ENCODE measurements around the gene PSMD12. TPM values are rescaled to one million over a fixed set of nuclear protein-coding genes. Genes with fewer than 3 reads are reported as not detected.
"Not testable (repeated sequence)": the region's sequence is repeated elsewhere in the genome, so short reads cannot be mapped to it uniquely, and the experiment has no call there.

PSMD12 gene
- total RNA-seq, 2 experiments from 2014 or later, result 15.0 to 62.8 TPM

DNA sequence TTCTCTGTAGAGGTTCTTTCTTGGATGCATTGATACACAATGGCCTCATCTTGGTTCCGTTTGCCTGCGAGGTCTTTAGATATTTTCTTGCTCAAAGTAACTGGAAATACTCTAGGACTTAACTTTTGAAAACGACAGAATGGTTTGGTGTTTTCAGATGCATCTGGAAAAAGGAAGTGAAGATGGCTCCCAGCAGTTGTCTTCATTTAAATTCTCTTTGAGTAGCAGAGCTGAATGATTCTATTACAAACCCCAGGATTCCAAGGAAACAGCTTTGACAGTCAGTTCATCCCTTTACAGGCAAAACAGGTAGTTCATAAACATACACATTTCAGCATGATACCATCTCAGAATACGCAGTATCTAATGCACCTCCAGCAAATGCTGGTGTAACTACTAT, 54.8 kb downstream of the PSMD12 start:
- TF ChIP-seq, protein P1, sequence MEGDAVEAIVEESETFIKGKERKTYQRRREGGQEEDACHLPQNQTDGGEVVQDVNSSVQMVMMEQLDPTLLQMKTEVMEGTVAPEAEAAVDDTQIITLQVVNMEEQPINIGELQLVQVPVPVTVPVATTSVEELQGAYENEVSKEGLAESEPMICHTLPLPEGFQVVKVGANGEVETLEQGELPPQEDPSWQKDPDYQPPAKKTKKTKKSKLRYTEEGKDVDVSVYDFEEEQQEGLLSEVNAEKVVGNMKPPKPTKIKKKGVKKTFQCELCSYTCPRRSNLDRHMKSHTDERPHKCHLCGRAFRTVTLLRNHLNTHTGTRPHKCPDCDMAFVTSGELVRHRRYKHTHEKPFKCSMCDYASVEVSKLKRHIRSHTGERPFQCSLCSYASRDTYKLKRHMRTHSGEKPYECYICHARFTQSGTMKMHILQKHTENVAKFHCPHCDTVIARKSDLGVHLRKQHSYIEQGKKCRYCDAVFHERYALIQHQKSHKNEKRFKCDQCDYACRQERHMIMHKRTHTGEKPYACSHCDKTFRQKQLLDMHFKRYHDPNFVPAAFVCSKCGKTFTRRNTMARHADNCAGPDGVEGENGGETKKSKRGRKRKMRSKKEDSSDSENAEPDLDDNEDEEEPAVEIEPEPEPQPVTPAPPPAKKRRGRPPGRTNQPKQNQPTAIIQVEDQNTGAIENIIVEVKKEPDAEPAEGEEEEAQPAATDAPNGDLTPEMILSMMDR (conservative IDR thresholded peaks at IDR 0.05; ENCODE audit: low read length), result no peak
- no peak for TF ChIP-seq EZH2phosphoT487 (IDR thresholded peaks at IDR 0.05; ENCODE audit: borderline replicate concordance, low read depth, low read length)
- H3K9me3 ChIP-seq (ENCODE audit: low read length), result no peaks in the 10 kb centered on the region
- no peak overlapping the region for H3K4me3 ChIP-seq (ENCODE audit: low read depth, low read length, poor library complexity, severe bottlenecking)
- H4K20me1 ChIP-seq (ENCODE audit: insufficient read depth, low read length), result no peaks in the 10 kb centered on the region
- no TSS peak for BruUV-seq (replicated peaks)
- H3K79me2 ChIP-seq (ENCODE audit: insufficient read depth, low read depth, low read length), result no peaks in the 10 kb centered on the region
- 0 out of 2 replicates have a peak overlapping the region, but pooled peaks have one; percentile 12 for H2AFZ ChIP-seq (ENCODE audit: low read length)
- ChIA-PET POLR2A (interaction anchor here (0.6 kb wide), 1 partner anchor 766 kb away, joined by 4 read pairs; no protein-coding TSS in a partner anchor), CTCF (ENCODE audit: unreplicated experiment) (no interaction called here)
- H3K9me2 ChIP-seq (ENCODE audit: insufficient read depth, low read length), result no peaks in the 10 kb centered on the region
- H3K4me2 ChIP-seq (ENCODE audit: low read length), result no peak overlapping the region
- no peaks in the 10 kb centered on the region for H3K36me3 ChIP-seq (ENCODE audit: insufficient read depth, low read length)
- H3K27ac ChIP-seq (ENCODE audit: low read depth, low read length, poor library complexity, severe bottlenecking), result no peak overlapping the region
- intact Hi-C loops (cut with micrococcal nuclease; ENCODE audit: unreplicated experiment), result no loop called here
- DNase-seq (ENCODE audit: low spot score), result no peak
- H3K4me1 ChIP-seq (ENCODE audit: insufficient read depth, low read length, poor library complexity, severe bottlenecking), result peaks cover 12% of the 10 kb centered on the region

DNA sequence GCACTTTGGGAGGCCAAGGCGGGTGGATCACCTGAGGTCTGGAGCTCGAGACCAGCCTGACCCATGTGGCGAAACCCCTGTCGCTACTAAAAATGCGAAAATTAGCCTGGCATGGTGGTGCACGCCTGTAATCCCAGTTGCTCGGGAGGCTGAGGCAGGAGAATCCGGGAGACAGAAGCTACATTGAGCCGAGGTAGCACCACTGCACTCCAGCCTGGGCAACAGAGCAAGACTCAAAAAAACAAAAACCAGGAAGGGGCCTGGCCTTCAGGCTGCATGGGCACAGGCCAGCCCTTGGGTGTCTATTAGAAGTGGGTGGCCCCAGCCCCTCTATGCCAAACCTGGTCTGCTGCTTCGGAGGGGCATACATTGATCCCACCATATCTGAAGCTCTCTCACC, 56.0 kb downstream of the PSMD12 start:
- ChIA-PET POLR2A (interaction anchor here (1.0 kb wide), 1 partner anchor 90 kb away, joined by 3 read pairs; no protein-coding TSS in a partner anchor), CTCF (ENCODE audit: unreplicated experiment) (no interaction called here)
- Histone ChIP-seq H3K36me3 (ENCODE audit: insufficient read depth, low read length) (no peaks in the 10 kb centered on the region), H4K20me1 (ENCODE audit: insufficient read depth, low read length) (no peaks in the 10 kb centered on the region), H3K4me1 (ENCODE audit: insufficient read depth, low read length, poor library complexity, severe bottlenecking) (peaks cover 12% of the 10 kb centered on the region), H3K4me3 (ENCODE audit: low read depth, low read length, poor library complexity, severe bottlenecking) (no peak overlapping the region), H3K9me2 (ENCODE audit: insufficient read depth, low read length) (no peaks in the 10 kb centered on the region), H3K9me3 (ENCODE audit: low read length) (no peaks in the 10 kb centered on the region), H2AFZ (ENCODE audit: low read length) (no peak overlapping the region; the same call in 1 of the 2 replicates), H3K4me2 (ENCODE audit: low read length) (no peak overlapping the region), H3K27ac (ENCODE audit: low read depth, low read length, poor library complexity, severe bottlenecking) (no peak overlapping the region), H3K79me2 (ENCODE audit: insufficient read depth, low read depth, low read length) (no peaks in the 10 kb centered on the region)
- no peak for DNase-seq (ENCODE audit: low spot score)
- intact Hi-C loops (cut with micrococcal nuclease; ENCODE audit: unreplicated experiment), result no loop called here
- no TSS peak for BruUV-seq (replicated peaks)
- TF ChIP-seq, protein P1 (conservative IDR thresholded peaks at IDR 0.05; ENCODE audit: low read length), result no peak
- TF ChIP-seq EZH2phosphoT487 (IDR thresholded peaks at IDR 0.05; ENCODE audit: borderline replicate concordance, low read depth, low read length), result no peak

DNA sequence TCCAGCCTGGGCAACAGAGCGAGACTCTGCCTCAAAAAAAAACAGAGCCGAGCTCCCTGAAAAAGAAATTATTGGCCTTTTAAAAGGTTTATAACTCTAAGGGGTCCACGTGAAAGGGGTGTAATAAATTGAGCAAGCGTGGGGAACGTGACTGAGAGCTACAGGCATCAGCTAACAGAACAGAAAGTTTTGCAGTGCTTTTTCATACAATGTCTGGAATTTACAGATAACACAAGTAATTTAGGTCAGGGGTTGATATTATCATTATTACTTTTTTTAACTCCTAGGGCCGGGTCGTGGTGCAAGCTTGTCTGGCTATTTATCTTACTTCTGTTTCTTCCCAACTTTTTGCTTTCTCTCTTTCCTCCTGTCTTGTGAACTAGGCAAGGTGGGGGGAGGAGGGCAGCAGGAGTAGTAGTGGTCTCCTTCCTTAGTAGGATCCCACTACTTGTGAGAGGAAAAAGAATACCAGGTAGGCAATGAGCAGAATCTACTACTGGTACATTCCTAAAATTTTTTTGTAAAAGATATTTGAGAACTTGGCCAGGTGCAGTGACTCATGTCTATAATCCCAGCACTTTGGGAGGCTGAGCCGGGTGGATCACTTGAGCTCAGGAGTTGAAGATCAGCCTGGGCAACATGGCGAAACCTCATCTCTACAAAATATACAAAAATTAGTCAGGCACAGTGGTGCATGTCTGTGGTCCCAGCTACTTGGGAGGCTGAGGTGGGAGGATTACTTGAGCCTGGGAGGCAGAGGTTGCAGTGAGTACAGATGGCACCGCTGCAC, 60.7 kb downstream of the PSMD12 start:
- H3K36me3 ChIP-seq (ENCODE audit: insufficient read depth, low read length); CTCF ChIA-PET (ENCODE audit: unreplicated experiment); H4K20me1 ChIP-seq (ENCODE audit: insufficient read depth, low read length); H3K9me3 ChIP-seq (ENCODE audit: low read length); H3K27ac ChIP-seq (ENCODE audit: low read depth, low read length, poor library complexity, severe bottlenecking); H3K4me2 ChIP-seq (ENCODE audit: low read length); intact Hi-C loops (cut with micrococcal nuclease; ENCODE audit: unreplicated experiment); H3K79me2 ChIP-seq (ENCODE audit: insufficient read depth, low read depth, low read length); H2AFZ ChIP-seq (ENCODE audit: low read length); BruUV-seq (replicated peaks); H3K9me2 ChIP-seq (ENCODE audit: insufficient read depth, low read length); DNase-seq (ENCODE audit: low spot score); H3K4me3 ChIP-seq (ENCODE audit: low read depth, low read length, poor library complexity, severe bottlenecking): not testable (repeated sequence)
- peaks cover 12% of the 10 kb centered on the region for H3K4me1 ChIP-seq (ENCODE audit: insufficient read depth, low read length, poor library complexity, severe bottlenecking)
- POLR2A ChIA-PET, result interaction anchor here (0.7 kb wide), 1 partner anchor 11 kb away, joined by 3 read pairs; no protein-coding TSS in a partner anchor
